DND-41 (cell line): ENCODE results near the gene CACUL1.

Source experiments
- ATAC-seq: fragments of 200-7000 bp; cut with Tn5 transposase; 3 replicates; pipeline ENCODE4 v1.9.1; 2021; ENCODE audit warnings: low read depth; ENCODE audit not compliant: insufficient read depth
- DNase-seq: peaks from one replicate; pipeline ENCODE4 v3.0.0-alpha.2; 2020
- H2AFZ ChIP-seq: 2 replicates; pipeline ENCODE4 v1.6.0; 2012; ENCODE audit warnings: low read depth, low read length
- H3K27ac ChIP-seq: 2 replicates; pipeline ENCODE4 v1.5.1; 2012; ENCODE audit warnings: low read length, inconsistent platforms
- H3K27me3 ChIP-seq: fragments of 200-600 bp; sonication (generic); 2 replicates; pipeline ENCODE4 v1.6.0; 2012; ENCODE audit warnings: low read length, mild to moderate bottlenecking, inconsistent platforms; ENCODE audit not compliant: insufficient read depth, poor library complexity
- H3K36me3 ChIP-seq: 2 replicates; pipeline ENCODE4 v1.5.1; 2012; ENCODE audit warnings: low read length, inconsistent platforms; ENCODE audit not compliant: insufficient read depth
- H3K4me1 ChIP-seq: 2 replicates; pipeline ENCODE4 v1.5.1; 2012; ENCODE audit warnings: mild to moderate bottlenecking, low read length; ENCODE audit not compliant: insufficient read depth
- H3K4me2 ChIP-seq: 2 replicates; pipeline ENCODE4 v1.6.0; 2012; ENCODE audit warnings: mild to moderate bottlenecking, moderate library complexity, low read length, inconsistent platforms; ENCODE audit not compliant: insufficient read depth
- H3K4me3 ChIP-seq, 2 experiments: fragments of 200-600 bp in 1 of 2; shearing (Covaris generic) in 1 of 2; 2 replicates each; pipeline ENCODE4 v1.5.1; 2012 to 2016; ENCODE audit warnings: inconsistent platforms in 2 of 2, low read length in 2 of 2, mild to moderate bottlenecking in 2 of 2, low read depth in 1 of 2, moderate library complexity in 1 of 2
- H3K79me2 ChIP-seq: 2 replicates; pipeline ENCODE4 v1.6.0; 2012; ENCODE audit warnings: low read length, inconsistent platforms; ENCODE audit not compliant: insufficient read depth
- H3K9ac ChIP-seq: 2 replicates; pipeline ENCODE4 v1.6.0; 2012; ENCODE audit warnings: low read depth, mild to moderate bottlenecking, inconsistent platforms, low read length, moderate library complexity
- H3K9me3 ChIP-seq: 2 replicates; pipeline ENCODE4 v1.5.1; 2012; ENCODE audit warnings: low read length, moderate library complexity, mild to moderate bottlenecking, inconsistent platforms; ENCODE audit not compliant: insufficient read depth, severe bottlenecking
- H4K20me1 ChIP-seq: 2 replicates; pipeline ENCODE4 v1.6.0; 2012; ENCODE audit warnings: low read length; ENCODE audit not compliant: insufficient read depth
- EZH2 ChIP-seq: IDR thresholded peaks from 3 replicates; pipeline ENCODE4 v1.6.1; 2012; ENCODE audit warnings: borderline replicate concordance, low read depth, mild to moderate bottlenecking, moderate library complexity, low read length, inconsistent platforms; ENCODE audit not compliant: severe bottlenecking
- TF ChIP-seq, protein P1 (sequence below): IDR thresholded peaks from 2 replicates; pipeline ENCODE4 v1.5.1; 2012; ENCODE audit warnings: borderline replicate concordance, low read length, moderate library complexity, mild to moderate bottlenecking; ENCODE audit not compliant: poor library complexity, severe bottlenecking; ENCODE audit errors: extremely low read depth

The CACUL1 gene

DNA sequence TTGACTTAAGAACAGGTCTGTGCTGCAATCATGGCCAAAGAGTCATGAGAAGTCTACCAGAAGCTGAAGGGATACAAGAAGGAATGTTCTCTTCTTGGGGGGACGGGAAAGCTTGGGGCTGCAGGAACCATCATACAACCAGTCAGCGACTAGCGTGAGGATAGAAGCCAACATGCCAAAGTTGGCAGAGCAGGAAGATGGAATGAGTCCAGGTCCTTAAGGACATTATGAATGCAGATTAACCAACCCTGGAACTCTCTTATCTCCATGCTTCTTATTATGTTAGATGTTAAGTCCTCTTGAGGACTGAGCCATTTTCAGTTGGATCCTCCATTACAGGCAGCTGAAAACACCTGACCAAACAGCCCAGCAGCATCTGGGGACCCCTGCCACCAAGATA is 17.2 kb upstream of the CACUL1 start:
- H3K79me2 ChIP-seq = no peaks in the 10 kb centered on the region
- no peaks in the 10 kb centered on the region for H4K20me1 ChIP-seq
- H3K27me3 ChIP-seq = peaks cover 4% of the 10 kb centered on the region
- no peak overlapping the region for H3K27ac ChIP-seq
- H3K4me1 ChIP-seq = no peaks in the 10 kb centered on the region
- no peak overlapping the region for H3K4me2 ChIP-seq
- H3K36me3 ChIP-seq = no peaks in the 10 kb centered on the region
- DNase-seq = no peak
- H2AFZ ChIP-seq = no peak overlapping the region
- ATAC-seq = no peak
- H3K4me3 ChIP-seq = no peak overlapping the region
- H3K9ac ChIP-seq = no peak overlapping the region
- no peak for TF ChIP-seq EZH2
- TF ChIP-seq, protein P1, sequence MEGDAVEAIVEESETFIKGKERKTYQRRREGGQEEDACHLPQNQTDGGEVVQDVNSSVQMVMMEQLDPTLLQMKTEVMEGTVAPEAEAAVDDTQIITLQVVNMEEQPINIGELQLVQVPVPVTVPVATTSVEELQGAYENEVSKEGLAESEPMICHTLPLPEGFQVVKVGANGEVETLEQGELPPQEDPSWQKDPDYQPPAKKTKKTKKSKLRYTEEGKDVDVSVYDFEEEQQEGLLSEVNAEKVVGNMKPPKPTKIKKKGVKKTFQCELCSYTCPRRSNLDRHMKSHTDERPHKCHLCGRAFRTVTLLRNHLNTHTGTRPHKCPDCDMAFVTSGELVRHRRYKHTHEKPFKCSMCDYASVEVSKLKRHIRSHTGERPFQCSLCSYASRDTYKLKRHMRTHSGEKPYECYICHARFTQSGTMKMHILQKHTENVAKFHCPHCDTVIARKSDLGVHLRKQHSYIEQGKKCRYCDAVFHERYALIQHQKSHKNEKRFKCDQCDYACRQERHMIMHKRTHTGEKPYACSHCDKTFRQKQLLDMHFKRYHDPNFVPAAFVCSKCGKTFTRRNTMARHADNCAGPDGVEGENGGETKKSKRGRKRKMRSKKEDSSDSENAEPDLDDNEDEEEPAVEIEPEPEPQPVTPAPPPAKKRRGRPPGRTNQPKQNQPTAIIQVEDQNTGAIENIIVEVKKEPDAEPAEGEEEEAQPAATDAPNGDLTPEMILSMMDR = no peak
- H3K9me3 ChIP-seq = peaks cover 2% of the 10 kb centered on the region

DNA sequence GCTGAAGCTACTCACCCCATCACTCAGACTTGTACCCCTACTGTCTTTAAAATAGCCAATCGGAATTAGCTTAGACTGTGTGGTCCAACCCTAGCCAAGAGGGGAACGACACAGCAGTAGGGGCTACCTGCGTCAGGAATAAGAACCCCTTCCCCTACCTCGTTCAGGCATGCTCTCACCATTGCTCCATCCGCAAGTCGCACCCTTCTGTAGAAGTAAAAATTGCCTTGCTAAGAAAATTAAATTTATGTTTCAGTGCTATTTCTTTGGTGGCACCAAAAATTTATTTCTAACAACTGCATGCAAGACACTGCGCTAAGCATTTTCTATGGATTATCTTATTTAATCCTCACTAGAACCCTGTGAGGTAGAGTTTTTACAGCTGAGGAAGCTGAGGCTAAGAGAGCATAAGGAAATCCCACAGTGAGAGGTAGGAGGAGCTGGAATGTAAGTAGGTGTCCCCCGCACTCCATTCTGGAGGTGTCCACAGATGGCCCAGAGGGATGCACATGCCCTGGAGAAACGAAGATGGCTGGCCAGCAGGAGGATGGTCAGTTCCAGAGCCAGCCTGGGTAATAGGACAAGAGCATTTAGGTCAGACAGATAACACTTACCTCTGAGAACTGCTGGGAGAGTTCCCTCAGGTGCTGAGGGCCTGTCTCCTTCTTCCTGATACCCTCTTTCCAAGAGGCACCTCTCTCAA is 15.3 kb upstream of the CACUL1 start:
- ATAC-seq (no peak), DNase-seq (no peak)
- Histone ChIP-seq H3K4me2 (no peak overlapping the region), H2AFZ (no peak overlapping the region), H3K9ac (no peak overlapping the region), H3K4me1 (no peaks in the 10 kb centered on the region), H3K27me3 (peaks cover 4% of the 10 kb centered on the region), H3K4me3 (no peak overlapping the region), H3K79me2 (no peaks in the 10 kb centered on the region), H3K36me3 (no peaks in the 10 kb centered on the region), H4K20me1 (no peaks in the 10 kb centered on the region), H3K9me3 (peaks cover 2% of the 10 kb centered on the region), H3K27ac (no peak overlapping the region)
- TF ChIP-seq, protein P1 = no peak
- no peak for TF ChIP-seq EZH2

DNA sequence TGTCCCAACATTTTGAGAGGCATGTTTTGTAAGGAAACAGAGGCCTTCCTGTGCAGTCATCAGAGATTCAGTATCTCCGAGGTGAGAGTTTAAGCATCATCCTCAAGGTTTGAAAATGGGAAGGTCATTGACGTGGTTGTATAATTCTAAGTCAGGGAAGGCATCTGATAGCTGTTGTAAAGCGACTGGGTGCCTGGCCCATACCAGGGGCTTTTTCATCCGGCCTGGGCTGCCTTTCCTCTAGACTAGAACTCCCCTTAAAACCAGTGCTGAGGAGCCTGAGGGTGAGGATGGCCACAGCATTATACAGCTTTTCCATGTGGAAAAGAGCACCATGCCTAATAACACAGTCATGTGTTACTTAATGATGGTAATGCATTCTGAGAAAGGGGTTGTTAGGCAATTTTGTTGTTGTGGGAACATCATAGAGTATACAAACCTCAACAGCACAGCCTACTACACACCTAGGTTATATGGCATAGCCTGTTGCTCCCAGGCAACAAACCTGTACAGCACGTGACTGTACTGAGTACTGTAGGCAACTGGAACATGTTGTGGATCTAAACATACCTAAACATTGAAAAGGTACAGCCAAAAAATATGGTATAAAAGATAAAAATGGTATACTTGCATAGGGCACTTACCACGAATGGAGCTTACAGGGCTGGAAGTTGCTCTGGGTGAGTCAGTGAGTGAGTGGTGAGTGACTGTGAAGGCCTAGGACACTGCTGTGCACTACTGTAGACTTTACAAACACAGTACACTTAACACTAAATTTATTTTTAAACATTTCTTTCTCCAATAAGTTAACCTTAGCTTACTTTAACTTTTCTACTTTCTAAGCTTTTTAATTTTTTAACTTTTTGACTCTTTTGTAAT is 13.5 kb upstream of the CACUL1 start:
- no peak for ATAC-seq

More for the DNA sequence above, 13.5 kb upstream of the CACUL1 start:
- Histone ChIP-seq H3K4me1 (no peaks in the 10 kb centered on the region), H3K9ac (no peak overlapping the region), H3K36me3 (no peaks in the 10 kb centered on the region), H2AFZ (no peak overlapping the region), H3K4me3 (no peak overlapping the region), H3K27ac (no peak overlapping the region), H3K9me3 (peaks cover 2% of the 10 kb centered on the region), H4K20me1 (no peaks in the 10 kb centered on the region), H3K4me2 (no peak overlapping the region), H3K27me3 (peaks cover 4% of the 10 kb centered on the region), H3K79me2 (no peaks in the 10 kb centered on the region)
- DNase-seq = no peak
- TF ChIP-seq EZH2 = no peak
- TF ChIP-seq, protein P1 = no peak
